ENCODE results near the gene PLS3.

The PLS3 gene

DNA sequence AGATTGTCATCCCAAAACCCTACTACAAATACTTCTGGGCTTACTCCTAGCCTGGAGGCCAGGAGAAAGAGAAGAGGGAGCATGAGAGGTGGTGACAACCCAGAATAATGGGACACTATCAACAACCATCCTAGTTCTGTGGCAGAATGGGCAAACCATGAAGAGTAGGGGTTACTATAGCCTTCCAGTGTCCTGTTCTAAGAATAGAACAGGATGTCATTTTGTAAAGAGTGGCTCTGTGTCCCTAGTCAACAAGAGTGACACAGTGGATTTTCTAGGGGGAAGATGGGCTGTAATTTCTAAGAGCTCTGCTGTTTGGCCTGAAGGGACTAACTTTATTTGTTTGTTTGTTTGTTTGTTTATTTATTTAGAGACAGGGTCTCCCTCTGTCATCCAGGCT lies 136.0 kb downstream of the PLS3 start:
- H3K27ac ChIP-seq (ENCODE audit: low read depth, low read length): no peak overlapping the region
- H3K9me3 ChIP-seq (ENCODE audit: low read length): no peaks in the 10 kb centered on the region
- peaks cover 5 to 22% of the 10 kb centered on the region in 2 donors for H3K27me3 ChIP-seq (ENCODE audit: control insufficient read depth in 1 of 2, insufficient read depth in 2 of 2, low read length in 2 of 2)
- H3K9ac ChIP-seq (ENCODE audit: low read length): no peak overlapping the region
- H3K4me3 ChIP-seq (ENCODE audit: low read depth in 1 of 2, low read length in 2 of 2): no peak overlapping the region
- H3K4me1 ChIP-seq (ENCODE audit: insufficient read depth, low read length): no peaks in the 10 kb centered on the region
- no peaks in the 10 kb centered on the region for H3K36me3 ChIP-seq (ENCODE audit: insufficient read depth, low read length)

GRCh38 chrX:115697806-115698205 lies 136.8 kb downstream of the PLS3 start:
- peaks cover 5 to 22% of the 10 kb centered on the region in 2 donors for H3K27me3 ChIP-seq (ENCODE audit: control insufficient read depth in 1 of 2, insufficient read depth in 2 of 2, low read length in 2 of 2)
- H3K27ac ChIP-seq (ENCODE audit: low read depth, low read length): no peak overlapping the region
- no peaks in the 10 kb centered on the region for H3K4me1 ChIP-seq (ENCODE audit: insufficient read depth, low read length)
- H3K36me3 ChIP-seq (ENCODE audit: insufficient read depth, low read length): no peaks in the 10 kb centered on the region
- no peak overlapping the region for H3K4me3 ChIP-seq (ENCODE audit: low read depth in 1 of 2, low read length in 2 of 2)
- no peak overlapping the region for H3K9ac ChIP-seq (ENCODE audit: low read length)
- no peaks in the 10 kb centered on the region for H3K9me3 ChIP-seq (ENCODE audit: low read length)

Data from muscle layer of colon (tissue), 2 donors.